ENCODE data around the gene CEACAM5. TPM values are rescaled to one million over a fixed set of nuclear protein-coding genes. Genes with fewer than 3 reads are reported as not detected.

Gene CEACAM5
- total RNA-seq, 2 donors from 2014 or later = 2,196 to 2,217 TPM

DNA sequence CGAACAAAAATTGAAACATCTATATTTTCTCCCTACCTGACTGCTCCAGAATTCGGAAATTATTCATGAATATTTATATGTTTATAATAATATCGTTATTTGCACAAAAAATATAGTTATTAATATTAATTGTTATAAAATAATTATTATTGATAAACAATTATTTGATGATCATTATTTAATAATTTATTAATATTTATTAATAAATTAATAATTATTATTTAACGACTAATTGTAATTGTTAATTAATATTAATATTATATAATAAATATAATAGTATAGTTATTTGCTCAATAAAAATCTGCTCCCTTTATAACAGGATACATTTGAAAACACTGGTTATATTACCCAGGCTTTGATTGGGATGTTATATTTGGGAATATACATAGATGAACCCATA lies 61.2 kb downstream of the CEACAM5 start:
- no peaks in the 10 kb centered on the region for H3K27me3 ChIP-seq
- H3K9ac ChIP-seq (ENCODE audit: low read depth in 2 of 2, low read length in 2 of 2) = no peak overlapping the region
- H3K4me1 ChIP-seq = no peaks in the 10 kb centered on the region
- no peak for DNase-seq
- H3K9me3 ChIP-seq = no peaks in the 10 kb centered on the region
- TF ChIP-seq, protein P1, sequence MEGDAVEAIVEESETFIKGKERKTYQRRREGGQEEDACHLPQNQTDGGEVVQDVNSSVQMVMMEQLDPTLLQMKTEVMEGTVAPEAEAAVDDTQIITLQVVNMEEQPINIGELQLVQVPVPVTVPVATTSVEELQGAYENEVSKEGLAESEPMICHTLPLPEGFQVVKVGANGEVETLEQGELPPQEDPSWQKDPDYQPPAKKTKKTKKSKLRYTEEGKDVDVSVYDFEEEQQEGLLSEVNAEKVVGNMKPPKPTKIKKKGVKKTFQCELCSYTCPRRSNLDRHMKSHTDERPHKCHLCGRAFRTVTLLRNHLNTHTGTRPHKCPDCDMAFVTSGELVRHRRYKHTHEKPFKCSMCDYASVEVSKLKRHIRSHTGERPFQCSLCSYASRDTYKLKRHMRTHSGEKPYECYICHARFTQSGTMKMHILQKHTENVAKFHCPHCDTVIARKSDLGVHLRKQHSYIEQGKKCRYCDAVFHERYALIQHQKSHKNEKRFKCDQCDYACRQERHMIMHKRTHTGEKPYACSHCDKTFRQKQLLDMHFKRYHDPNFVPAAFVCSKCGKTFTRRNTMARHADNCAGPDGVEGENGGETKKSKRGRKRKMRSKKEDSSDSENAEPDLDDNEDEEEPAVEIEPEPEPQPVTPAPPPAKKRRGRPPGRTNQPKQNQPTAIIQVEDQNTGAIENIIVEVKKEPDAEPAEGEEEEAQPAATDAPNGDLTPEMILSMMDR (IDR thresholded peaks at IDR 0.05) = no peak
- no peak overlapping the region for H3K4me3 ChIP-seq
- H3K27ac ChIP-seq = no peak overlapping the region
- H3K36me3 ChIP-seq = no peaks in the 10 kb centered on the region
- intact Hi-C loops (cut with DNase I) = no loop called here

DNA sequence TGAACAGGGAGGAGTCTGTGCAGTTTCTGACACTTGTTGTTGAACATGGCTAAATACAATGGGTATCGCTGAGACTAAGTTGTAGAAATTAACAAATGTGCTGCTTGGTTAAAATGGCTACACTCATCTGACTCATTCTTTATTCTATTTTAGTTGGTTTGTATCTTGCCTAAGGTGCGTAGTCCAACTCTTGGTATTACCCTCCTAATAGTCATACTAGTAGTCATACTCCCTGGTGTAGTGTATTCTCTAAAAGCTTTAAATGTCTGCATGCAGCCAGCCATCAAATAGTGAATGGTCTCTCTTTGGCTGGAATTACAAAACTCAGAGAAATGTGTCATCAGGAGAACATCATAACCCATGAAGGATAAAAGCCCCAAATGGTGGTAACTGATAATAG lies 63.0 kb downstream of the CEACAM5 start:
- H3K4me1 ChIP-seq = peaks cover 4% of the 10 kb centered on the region
- peak overlapping the region; percentile 81 for H3K27ac ChIP-seq

DNA sequence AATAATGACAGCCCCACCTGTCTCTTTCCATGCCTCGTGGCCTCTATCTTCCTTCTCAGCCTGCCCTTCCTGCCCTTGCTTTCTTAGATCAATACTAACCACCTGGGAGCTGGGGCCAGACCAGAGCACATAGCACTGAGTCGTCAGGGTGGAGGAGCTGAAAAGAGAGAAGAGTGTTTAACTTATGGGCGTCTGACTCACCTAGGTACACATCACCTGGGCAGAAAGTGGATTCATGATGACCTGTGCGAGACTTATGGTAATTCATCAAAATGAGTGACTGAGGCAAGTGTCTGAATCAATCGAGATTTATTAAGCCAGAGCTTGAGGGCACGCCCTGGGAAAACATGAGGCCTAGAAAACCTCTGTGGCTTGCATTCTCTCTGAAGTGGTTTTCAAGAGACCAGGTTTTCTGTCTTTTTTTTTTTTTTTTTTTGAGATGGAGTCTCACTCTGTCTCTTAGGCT lies 66.1 kb downstream of the CEACAM5 start:
- intact Hi-C loops (cut with DNase I) = no loop called here
- DNase-seq = peak; percentile 88
- peak overlapping the region; percentile 93 for H3K27ac ChIP-seq
- H3K4me1 ChIP-seq = peaks cover 4% of the 10 kb centered on the region
- H3K9ac ChIP-seq (ENCODE audit: low read depth in 2 of 2, low read length in 2 of 2) = peak overlapping the region in 1 of 2 donors; percentile 26
- H3K4me3 ChIP-seq = no peak overlapping the region
- TF ChIP-seq, protein P1 (IDR thresholded peaks at IDR 0.05) = no peak
- H3K36me3 ChIP-seq = no peaks in the 10 kb centered on the region
- H3K27me3 ChIP-seq = no peaks in the 10 kb centered on the region
- H3K9me3 ChIP-seq = no peaks in the 10 kb centered on the region

More for the DNA sequence above, 63.0 kb downstream of the CEACAM5 start:
- Histone ChIP-seq H3K9ac (ENCODE audit: low read depth in 2 of 2, low read length in 2 of 2) (no peak overlapping the region), H3K9me3 (no peaks in the 10 kb centered on the region), H3K4me3 (no peak overlapping the region), H3K27me3 (no peaks in the 10 kb centered on the region), H3K36me3 (no peaks in the 10 kb centered on the region)
- TF ChIP-seq, protein P1 (IDR thresholded peaks at IDR 0.05) = no peak
- DNase-seq = no peak
- intact Hi-C loops (cut with DNase I) = no loop called here

DNA sequence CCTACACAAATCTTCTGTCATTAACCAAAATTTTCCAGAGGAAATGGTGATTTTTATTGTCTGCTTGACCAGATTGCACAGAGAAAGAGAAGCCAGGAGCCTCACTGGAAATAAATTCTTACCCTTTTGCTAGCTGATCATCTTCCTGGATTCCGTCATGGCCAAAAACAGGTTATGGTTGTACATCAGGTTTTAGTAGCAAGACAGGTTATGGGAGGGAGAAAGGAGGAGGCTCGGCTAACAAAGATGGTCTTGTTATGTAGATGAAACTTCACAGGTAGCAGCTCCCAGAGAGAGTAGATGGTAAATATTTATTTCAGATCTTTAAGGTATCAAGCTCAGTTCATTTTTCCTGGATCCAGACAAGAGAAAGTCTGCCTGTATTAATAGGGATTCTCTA lies 68.3 kb downstream of the CEACAM5 start:
- no peaks in the 10 kb centered on the region for H3K27me3 ChIP-seq
- intact Hi-C loops (cut with DNase I) = no loop called here
- no peaks in the 10 kb centered on the region for H3K9me3 ChIP-seq
- no peak overlapping the region for H3K27ac ChIP-seq
- H3K9ac ChIP-seq (ENCODE audit: low read depth in 2 of 2, low read length in 2 of 2) = no peak overlapping the region
- no peak for DNase-seq
- no peak overlapping the region for H3K4me3 ChIP-seq
- H3K36me3 ChIP-seq = no peaks in the 10 kb centered on the region
- TF ChIP-seq, protein P1 (IDR thresholded peaks at IDR 0.05) = no peak
- H3K4me1 ChIP-seq = peaks cover 4% of the 10 kb centered on the region

Other genes with a start within 250 kb of the CEACAM5 start
- under 1 TPM; 0.25 to 0.45 TPM for gene CEACAM21, start 132.5 kb upstream of the CEACAM5 start, total RNA-seq
- not detected for gene CEACAM4, start 81.6 kb upstream of the CEACAM5 start, total RNA-seq
- 100 to 1,000 TPM; 329 to 919 TPM for gene CEACAM7, start 20.4 kb upstream of the CEACAM5 start, total RNA-seq
- 100 to 1,000 TPM; 260 to 655 TPM for gene CEACAM6, start 46.9 kb downstream of the CEACAM5 start, total RNA-seq
- gene CEACAM3, start 88.0 kb downstream of the CEACAM5 start, total RNA-seq = 1 to 10 TPM; 1.1 to 2.8 TPM
- gene LYPD4, start 136.1 kb downstream of the CEACAM5 start, total RNA-seq = not detected
- gene DMRTC2, start 136.4 kb downstream of the CEACAM5 start, total RNA-seq = not detected
- 1,000 to 10,000 TPM; 1,710 to 2,039 TPM for gene RPS19, start 151.6 kb downstream of the CEACAM5 start, total RNA-seq
- 1 to 10 TPM; 3.5 to 3.8 TPM for gene CD79A, start 168.7 kb downstream of the CEACAM5 start, total RNA-seq
- 10 to 100 TPM; 64.1 to 98.7 TPM for gene ARHGEF1, start 174.6 kb downstream of the CEACAM5 start, total RNA-seq
- under 1 TPM; 0.42 to 0.47 TPM for gene ERFL, start 219.8 kb downstream of the CEACAM5 start, total RNA-seq

Data from colonic mucosa (tissue), 4 donors.